GM19328 (cell line): ENCODE results near the gene RAB26.

Experiments used
- ATAC-seq: cut with Tn5 transposase; IDR thresholded peaks from one replicate; pipeline ENCODE4 v1.9.1; 2021; ENCODE audit warnings: mild to moderate bottlenecking, moderate library complexity; ENCODE audit not compliant: unreplicated experiment

Gene RAB26

DNA sequence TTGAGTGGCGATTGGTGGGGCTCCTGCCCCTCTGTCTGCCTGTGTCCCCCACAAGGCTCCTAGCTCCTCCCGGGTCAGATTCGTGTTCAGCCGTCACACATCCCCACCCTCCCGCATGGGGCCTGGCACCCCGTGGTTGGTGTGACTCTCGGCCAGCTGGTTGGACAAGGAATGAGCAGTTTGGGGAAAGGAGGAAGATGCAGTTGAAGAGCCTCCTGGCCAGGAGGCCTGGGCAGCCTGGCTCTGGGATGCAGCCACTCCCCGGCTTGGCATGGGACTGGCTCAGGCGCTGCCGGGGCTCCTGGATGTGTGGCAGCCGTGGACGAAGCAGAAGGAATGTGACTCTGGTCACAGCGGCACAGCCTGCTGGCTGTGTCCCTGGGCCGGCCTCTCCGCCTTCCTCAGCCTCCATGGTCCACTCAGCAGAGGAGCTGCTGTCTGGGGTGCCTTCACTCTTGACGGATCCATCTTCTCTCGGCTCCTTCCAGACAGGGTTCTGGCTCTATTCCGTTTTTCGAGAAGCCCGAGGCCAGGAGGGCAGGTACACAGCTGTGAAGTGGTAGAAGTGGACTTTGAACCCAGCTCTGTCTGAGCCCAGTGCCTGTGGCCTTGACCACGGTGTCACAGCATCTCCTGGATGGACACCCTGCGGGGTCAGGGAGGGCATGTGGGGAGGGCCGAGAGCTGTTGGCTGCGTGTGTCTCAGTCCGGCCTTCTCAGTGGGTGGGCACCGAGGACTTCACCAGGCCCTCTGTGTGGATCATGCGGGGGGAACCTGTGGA lies 9.2 kb downstream of the RAB26 start:
- ATAC-seq = no peak

- ATAC-seq = no peak
Measured at GRCh38 chr16:2158262-2158638, 9.8 kb downstream of the RAB26 start.

DNA sequence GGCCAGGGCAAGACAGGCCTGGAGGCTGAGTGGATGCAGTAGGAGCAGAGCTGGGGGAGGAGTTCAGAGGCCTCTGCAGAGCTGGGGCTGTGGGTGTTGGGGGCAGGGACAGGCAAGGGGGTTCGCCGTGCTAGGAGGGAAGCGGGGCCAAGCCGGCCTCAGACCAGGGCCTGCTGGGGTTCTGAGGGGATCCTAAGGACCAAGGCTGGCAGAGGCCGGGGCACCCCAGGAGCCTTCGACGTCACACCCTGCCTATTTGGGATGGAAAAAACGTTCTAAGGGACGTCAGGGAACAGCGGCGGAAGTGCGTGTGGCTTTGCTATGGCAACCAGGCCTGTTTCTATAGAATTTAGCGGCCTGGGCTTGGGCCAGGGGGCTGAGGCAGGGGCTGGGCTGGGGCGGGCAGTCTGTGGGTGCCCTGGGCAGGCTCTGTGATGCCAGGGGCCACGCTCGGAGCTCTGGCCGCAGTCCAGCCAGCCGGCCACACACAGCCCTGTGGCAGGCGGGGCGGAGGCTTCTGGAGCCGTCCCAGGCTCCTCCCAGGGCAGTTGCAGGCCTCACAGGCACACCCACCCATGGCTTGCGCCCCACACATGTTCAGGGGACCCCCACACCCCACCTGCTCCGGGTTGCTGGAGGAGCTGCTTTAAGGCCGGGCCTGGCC lies 10.9 kb downstream of the RAB26 start:
- ATAC-seq = no peak

GRCh38 chr16:2160915-2161551 lies 12.6 kb downstream of the RAB26 start:
- ATAC-seq = no peak

- no peak for ATAC-seq
Measured at GRCh38 chr16:2161911-2162310, 13.5 kb downstream of the RAB26 start.

- no peak for ATAC-seq
Measured at GRCh38 chr16:2162676-2163118, 14.3 kb downstream of the RAB26 start.

DNA sequence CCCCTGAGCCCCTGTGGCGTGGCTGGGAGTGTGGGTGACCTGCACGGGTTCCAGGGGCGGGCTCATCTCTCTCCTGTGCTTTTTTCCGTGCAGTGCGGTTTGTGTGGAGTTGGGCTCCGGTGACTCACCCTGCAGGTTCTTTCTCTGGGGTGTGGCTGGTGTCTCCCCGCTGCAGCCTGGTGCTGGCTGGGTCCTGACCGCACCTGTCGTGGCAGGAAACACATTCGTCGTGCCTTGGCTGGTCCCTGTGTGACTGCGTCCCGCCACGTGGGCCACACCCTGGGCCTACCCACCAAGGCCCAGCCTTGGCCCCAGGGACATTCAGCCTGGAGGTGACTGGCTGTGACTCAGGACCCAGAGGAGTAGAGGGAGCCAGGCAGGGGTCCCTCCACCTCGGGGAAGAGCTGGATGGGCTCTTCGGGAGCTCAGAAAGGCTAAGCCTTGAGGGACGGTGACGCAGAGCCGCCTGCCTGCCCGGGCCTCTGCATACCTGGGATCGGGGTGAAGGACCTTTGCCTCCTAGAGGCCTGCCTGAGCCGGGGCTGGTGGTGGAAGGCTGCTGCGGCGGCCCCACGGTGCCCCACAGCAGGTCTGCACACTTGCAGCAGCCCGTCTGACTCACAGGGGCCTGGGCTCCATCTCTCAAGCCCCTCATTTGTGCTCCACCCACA lies 14.9 kb downstream of the RAB26 start:
- no peak for ATAC-seq

- no peak for ATAC-seq
Measured at GRCh38 chr16:2165861-2166260, 17.4 kb downstream of the RAB26 start.

GRCh38 chr16:2166263-2167067 lies 18.0 kb downstream of the RAB26 start:
- ATAC-seq = no peak

- no peak for ATAC-seq
Measured at GRCh38 chr16:2167068-2167638, 18.7 kb downstream of the RAB26 start.

DNA sequence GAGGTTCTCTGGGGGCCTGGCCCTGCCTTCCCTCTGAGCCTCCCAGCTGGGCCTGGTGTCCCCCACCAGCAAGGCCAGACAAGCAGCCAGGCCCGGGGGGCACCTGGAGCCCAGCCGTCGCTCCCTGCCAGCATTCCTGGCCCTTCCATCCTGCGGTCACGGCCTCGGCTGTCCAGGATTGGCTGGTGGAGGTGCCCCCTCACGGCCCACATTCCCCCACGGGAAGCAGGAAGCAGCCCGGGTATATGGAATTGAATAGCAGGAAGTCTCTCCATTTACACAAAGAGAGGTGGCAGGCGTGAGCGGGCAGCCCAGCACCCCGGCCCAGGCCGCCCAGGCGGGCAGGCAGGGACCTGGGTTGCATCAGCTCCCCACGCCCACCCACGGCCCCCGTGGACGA lies 21.7 kb downstream of the RAB26 start:
- ATAC-seq = no peak

GRCh38 chr16:2170587-2171435 lies 22.4 kb downstream of the RAB26 start:
- no peak for ATAC-seq

GRCh38 chr16:2171601-2172178 lies 23.3 kb downstream of the RAB26 start:
- ATAC-seq = no peak

DNA sequence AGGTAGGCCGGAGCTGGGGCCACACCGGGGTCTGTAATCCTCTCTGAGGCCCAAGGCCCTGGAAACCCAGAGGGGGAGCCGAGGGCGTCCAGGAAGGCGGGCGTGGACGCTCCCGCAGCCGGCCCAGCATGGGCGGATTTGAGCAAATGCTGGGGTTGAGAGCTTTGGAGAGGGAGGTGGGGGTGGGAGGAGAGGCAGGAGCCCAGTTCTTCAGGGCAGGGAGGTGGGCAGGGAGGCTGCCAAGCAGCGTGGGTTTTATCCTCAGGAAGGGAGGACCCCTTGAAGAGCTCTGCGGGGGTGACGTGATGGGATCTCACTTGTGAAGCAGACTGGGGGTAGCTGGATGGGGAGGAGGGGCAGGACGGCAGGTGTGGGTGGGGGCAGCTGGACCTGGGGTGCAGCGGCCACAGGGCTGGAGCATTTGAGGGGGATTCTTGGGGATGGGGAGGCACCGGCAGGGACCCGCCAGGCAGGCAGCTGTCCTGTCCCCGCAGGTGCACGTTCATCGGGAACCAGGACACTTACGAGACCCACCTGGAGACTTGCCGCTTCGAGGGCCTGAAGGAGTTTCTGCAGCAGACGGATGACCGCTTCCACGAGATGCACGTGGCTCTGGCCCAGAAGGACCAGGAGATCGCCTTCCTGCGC lies 24.4 kb downstream of the RAB26 start:
- no peak for ATAC-seq

DNA sequence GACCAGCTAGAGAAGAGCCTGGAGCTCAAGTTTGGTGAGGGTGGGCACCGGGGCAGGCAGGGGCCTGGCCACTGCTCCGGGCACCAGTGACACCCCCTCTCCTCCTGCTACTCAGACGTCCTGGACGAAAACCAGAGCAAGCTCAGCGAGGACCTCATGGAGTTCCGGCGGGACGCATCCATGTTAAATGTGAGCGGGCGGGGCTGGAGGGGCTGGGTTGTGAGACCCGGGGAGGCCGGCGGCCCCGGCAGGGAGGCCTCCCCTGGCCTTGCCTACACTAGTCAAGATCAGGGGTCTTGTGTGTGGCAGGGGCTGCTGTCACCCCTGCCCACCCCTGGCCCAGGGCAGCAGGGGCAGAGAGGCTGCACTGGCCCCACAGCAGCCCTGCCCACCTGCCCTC lies 24.9 kb downstream of the RAB26 start:
- ATAC-seq = no peak

DNA sequence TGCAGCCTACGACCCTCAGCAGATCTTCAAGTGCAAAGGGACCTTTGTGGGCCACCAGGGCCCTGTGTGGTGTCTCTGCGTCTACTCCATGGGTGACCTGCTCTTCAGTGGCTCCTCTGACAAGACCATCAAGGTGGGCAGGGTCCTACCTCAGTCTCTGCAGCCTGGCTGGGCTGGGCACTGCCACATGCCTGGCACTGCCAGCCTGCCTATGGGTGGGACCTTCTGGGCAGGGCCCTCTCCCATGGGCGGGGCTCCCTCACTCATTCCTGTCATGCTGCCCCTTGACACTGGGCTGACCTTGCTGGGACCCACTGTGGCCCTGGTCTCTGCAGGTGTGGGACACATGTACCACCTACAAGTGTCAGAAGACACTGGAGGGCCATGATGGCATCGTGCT lies 25.5 kb downstream of the RAB26 start:
- ATAC-seq = no peak

- ATAC-seq = no peak
Measured at GRCh38 chr16:2174396-2175131, 26.1 kb downstream of the RAB26 start.

DNA sequence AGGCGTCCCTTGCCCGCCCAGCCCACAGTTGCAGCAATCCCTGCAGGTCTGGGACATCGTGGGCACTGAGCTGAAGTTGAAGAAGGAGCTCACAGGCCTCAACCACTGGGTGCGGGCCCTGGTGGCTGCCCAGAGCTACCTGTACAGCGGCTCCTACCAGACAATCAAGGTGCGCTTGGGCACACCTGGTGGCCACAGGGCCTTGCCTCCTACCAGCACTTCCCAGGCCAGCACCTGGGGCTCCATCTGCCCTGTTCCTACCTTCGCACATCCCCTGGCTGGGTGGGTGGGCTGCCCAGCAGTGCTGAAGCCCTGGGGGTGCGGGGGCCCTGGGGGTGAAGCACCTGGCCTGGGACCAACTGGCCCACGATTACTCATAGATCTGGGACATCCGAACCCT lies 27.0 kb downstream of the RAB26 start:
- ATAC-seq = no peak
